HepG2 (cell line): ENCODE data around the gene KCTD19. TPM values are rescaled to one million over a fixed set of nuclear protein-coding genes. Genes with fewer than 3 reads are reported as not detected.

Experiments
- ARHGAP35 ChIP-seq: sonication (generic); formaldehyde crosslinking; IDR thresholded peaks from 2 replicates; pipeline ENCODE4 v1.9.0; 2022; ENCODE audit warnings: mild to moderate bottlenecking, inconsistent platforms, moderate library complexity, missing genetic modification reagents, borderline replicate concordance
- ARID3A ChIP-seq: IDR thresholded peaks from 2 replicates; pipeline ENCODE4 v1.6.1; 2012; ENCODE audit warnings: low read depth, low read length, improper control_type of control experiment
- BHLHE40 ChIP-seq: IDR thresholded peaks from 2 replicates; pipeline ENCODE4 v1.6.1; 2011; ENCODE audit warnings: low read length, improper control_type of control experiment
- DRAP1 ChIP-seq: IDR thresholded peaks from 2 replicates; pipeline ENCODE4 v1.6.1; 2016; ENCODE audit warnings: missing genetic modification reagents, missing compliant biosample characterization
- FOXC1 ChIP-seq: sonication (generic); formaldehyde crosslinking; IDR thresholded peaks from 2 replicates; pipeline ENCODE4 v1.8.0; 2022; ENCODE audit warnings: mild to moderate bottlenecking, missing genetic modification reagents, borderline replicate concordance
- FOXK1 ChIP-seq: sonication (generic); formaldehyde crosslinking; IDR thresholded peaks from 2 replicates; pipeline ENCODE4 v1.4.0; 2020; ENCODE audit warnings: low read depth, missing genetic modification reagents, borderline replicate concordance
- IKZF5 ChIP-seq: IDR thresholded peaks from 2 replicates; pipeline ENCODE4 v1.6.1; 2018; ENCODE audit warnings: missing genetic modification reagents, mild to moderate bottlenecking, missing compliant biosample characterization
- KDM1A ChIP-seq: IDR thresholded peaks from 2 replicates; pipeline ENCODE4 v1.6.1; 2016; ENCODE audit warnings: missing compliant biosample characterization
- MAFF ChIP-seq: IDR thresholded peaks from 2 replicates; pipeline ENCODE4 v1.6.1; 2011; ENCODE audit warnings: low read depth, low read length, improper control_type of control experiment
- NFE2L1 ChIP-seq: sonication (generic); formaldehyde crosslinking; IDR thresholded peaks from 2 replicates; pipeline ENCODE4 v1.4.0; 2020; ENCODE audit warnings: missing genetic modification reagents, mild to moderate bottlenecking, borderline replicate concordance
- PAWR ChIP-seq: sonication (generic); formaldehyde crosslinking; IDR thresholded peaks from 2 replicates; pipeline ENCODE4 v1.4.0; 2020; ENCODE audit warnings: missing genetic modification reagents, mild to moderate bottlenecking, borderline replicate concordance
- RARG ChIP-seq: sonication (generic); formaldehyde crosslinking; IDR thresholded peaks from 2 replicates; pipeline ENCODE4 v1.4.0; 2020; ENCODE audit warnings: low read depth, mild to moderate bottlenecking, missing genetic modification reagents
- RFXANK ChIP-seq: IDR thresholded peaks from 2 replicates; pipeline ENCODE4 v1.6.1; 2016
- SAP130 ChIP-seq: IDR thresholded peaks from 2 replicates; pipeline ENCODE4 v1.6.1; 2016; ENCODE audit warnings: low read depth
- SP5 ChIP-seq: IDR thresholded peaks from 2 replicates; pipeline ENCODE4 v1.6.1; 2016; ENCODE audit warnings: low read depth, borderline replicate concordance
- ZBED4 ChIP-seq: sonication (generic); formaldehyde crosslinking; IDR thresholded peaks from 2 replicates; pipeline ENCODE4 v1.4.0; 2020; ENCODE audit warnings: missing genetic modification reagents, borderline replicate concordance
- ZNF33A ChIP-seq: sonication (generic); formaldehyde crosslinking; IDR thresholded peaks from 2 replicates; pipeline ENCODE4 v1.5.1; 2020; ENCODE audit warnings: missing genetic modification reagents, mild to moderate bottlenecking, moderate library complexity, borderline replicate concordance
- ZNF580 ChIP-seq: IDR thresholded peaks from 2 replicates; pipeline ENCODE4 v1.6.1; 2016; ENCODE audit warnings: low read depth, borderline replicate concordance
- ZNF850 ChIP-seq: sonication (generic); formaldehyde crosslinking; conservative IDR thresholded peaks from 2 replicates; pipeline ENCODE4 v1.9.0; 2021; ENCODE audit warnings: mild to moderate bottlenecking, missing genetic modification reagents
- polyA plus RNA-seq, 8 experiments: library from polyadenylated mRNA; depleted of rRNA in 3 of 8; stranded (reverse) in 7 of 8; unstranded in 1 of 8; fragments of >200 nt; fragmentation: Illumina TruSeq in 4 of 8; extraction: Trizol in 4 of 8; gene quantifications; 2 replicates each; pipeline versions ENCODE4 v1.2.1 to v1.2.3, GENCODE V29; 2011 to 2016; ENCODE audit warnings: low read depth in 4 of 8, missing spikeins in 1 of 8, mixed read lengths in 1 of 8; ENCODE audit not compliant: insufficient read depth in 1 of 8
- total RNA-seq, 5 experiments: library from RNA; depleted of rRNA; stranded (reverse); fragments of >200 nt; fragmentation: Illumina TruSeq; extraction: Trizol; gene quantifications; 2 replicates each; pipeline ENCODE4 v1.2.3, GENCODE V29; 2016; ENCODE audit warnings: low read depth in 1 of 5

Gene KCTD19
- total and polyA plus RNA-seq, 2 of the 13 experiments (the other 11 are each of a cell fraction or from before 2014, with no cell fraction given): not detected

GRCh38 chr16:67326472-67327309 is at the start of gene KCTD19, which contains the start of gene LRRC36 (continued):
- no peak for TF ChIP-seq ARID3A
- no peak for TF ChIP-seq FOXK1 (CRISPR knock-in tag)
- no peak for TF ChIP-seq NFE2L1 (CRISPR knock-in tag)
- TF ChIP-seq SP5 (CRISPR knock-in tag): peak; percentile 45
- no peak for TF ChIP-seq RARG (CRISPR knock-in tag)
- TF ChIP-seq RFXANK: no peak
- TF ChIP-seq SAP130 (CRISPR knock-in tag): peak; percentile 37; the same call in 1 of the 2 replicates
- TF ChIP-seq IKZF5 (CRISPR knock-in tag): no peak
- TF ChIP-seq DRAP1 (CRISPR knock-in tag): no peak
- TF ChIP-seq ZBED4 (CRISPR knock-in tag): no peak
- TF ChIP-seq ARHGAP35 (CRISPR knock-in tag): no peak
- TF ChIP-seq ZNF580 (CRISPR knock-in tag): no peak
- no peak for TF ChIP-seq ZNF850 (CRISPR knock-in tag)
- TF ChIP-seq KDM1A: no peak
- TF ChIP-seq BHLHE40: peak; percentile 40; the same call in 1 of the 2 replicates
- TF ChIP-seq PAWR: no peak
- 0 out of 2 replicates have a peak, but pooled peaks have one; percentile 53 for TF ChIP-seq FOXC1 (CRISPR knock-in tag)
- no peak for TF ChIP-seq MAFF
- TF ChIP-seq ZNF33A (CRISPR knock-in tag): no peak
